Endothelial cell of umbilical vein (primary cell): ENCODE results near the gene S100A3. TPM values are rescaled to one million over a fixed set of nuclear protein-coding genes. Genes with fewer than 3 reads are reported as not detected.
"Not testable (repeated sequence)": the region's sequence is repeated elsewhere in the genome, so short reads cannot be mapped to it uniquely, and the experiment has no call there.

Source experiments
- BruUV-seq: library from RNA; stranded (reverse); fragments of 400-500 nt; replicated peaks from 2 replicates; lab custom pipeline; 2021; lab: Mats Ljungman, UMichigan
- CTCF ChIA-PET: fragments of 300-600, 350-600 bp; sonication (Branson Sonifier 250); formaldehyde crosslinking; loops from one replicate; lab custom pipeline; 2021; ENCODE audit warnings: antibody characterized with exemption, inconsistent platforms; lab: Charles Lee
- POLR2A ChIA-PET: fragments of 300-600, 350-600 bp; sonication (Branson Sonifier 250); formaldehyde crosslinking; loops from one replicate; lab custom pipeline; 2021; ENCODE audit warnings: antibody characterized with exemption, inconsistent platforms; lab: Charles Lee
- DNase-seq: peaks from one replicate; pipeline ENCODE4 v3.0.0-alpha.2; 2011; ENCODE audit warnings: low read depth, low spot score
- FAIRE-seq: peaks from 2 replicates; lab custom pipeline; 2011; peaks lifted over from hg19 to GRCh38; lab: Jason Lieb, UNC
- H2AFZ ChIP-seq: 2 replicates; pipeline ENCODE4 v1.6.0; 2012; ENCODE audit warnings: low read depth, low read length, control low read depth, inconsistent platforms
- H3K27ac ChIP-seq: 2 replicates; pipeline ENCODE4 v1.5.1; 2011; ENCODE audit warnings: low read depth, mild to moderate bottlenecking, control low read depth, low read length, moderate library complexity; ENCODE audit not compliant: insufficient read depth
- H3K27me3 ChIP-seq, 2 experiments: 2 replicates each; pipeline versions ENCODE4 v1.6.0 to v1.6.1; 2011; ENCODE audit warnings: low read length in 2 of 2, mixed read lengths in 1 of 2; ENCODE audit not compliant: control insufficient read depth in 2 of 2, insufficient read depth in 2 of 2
- H3K36me3 ChIP-seq, 2 experiments: 2 replicates in 1 of 2; 3 replicates in 1 of 2; pipeline ENCODE4 v1.5.1; 2011; ENCODE audit warnings: low read length in 2 of 2, mild to moderate bottlenecking in 1 of 2, moderate library complexity in 1 of 2; ENCODE audit not compliant: control insufficient read depth in 2 of 2, insufficient read depth in 2 of 2; ENCODE audit errors: extremely low read depth in 1 of 2
- H3K4me1 ChIP-seq: 3 replicates; pipeline ENCODE4 v1.5.1; 2011; ENCODE audit warnings: mild to moderate bottlenecking, low read length; ENCODE audit not compliant: control insufficient read depth, insufficient read depth; ENCODE audit errors: extremely low read depth
- H3K4me2 ChIP-seq: 2 replicates; pipeline ENCODE4 v1.6.1; 2011; ENCODE audit warnings: low read length, control low read depth, mixed read lengths; ENCODE audit not compliant: insufficient read depth
- H3K4me3 ChIP-seq, 3 experiments: fragments of 200-600 bp in 1 of 3; sonication (generic), shearing (Covaris generic) in 1 of 3; replicated peaks in 1 of 3; 2 replicates each; pipeline ENCODE4 v1.5.1; 2011 to 2016; ENCODE audit warnings: control low read depth in 3 of 3, low read length in 3 of 3, mild to moderate bottlenecking in 2 of 3, inconsistent platforms in 1 of 3, low read depth in 1 of 3, moderate library complexity in 1 of 3; ENCODE audit not compliant: insufficient read depth in 1 of 3
- H3K79me2 ChIP-seq: 2 replicates; pipeline ENCODE4 v1.6.0; 2012; ENCODE audit warnings: low read length, inconsistent platforms; ENCODE audit not compliant: control insufficient read depth, insufficient read depth
- H3K9ac ChIP-seq: replicated peaks from 2 replicates; pipeline ENCODE3; 2011; ENCODE audit warnings: low read length, control low read depth; ENCODE audit not compliant: insufficient read depth; ENCODE audit errors: extremely low read depth
- H3K9me1 ChIP-seq: replicated peaks from 3 replicates; pipeline ENCODE4 v1.6.0; 2011; ENCODE audit warnings: mild to moderate bottlenecking, low read length; ENCODE audit not compliant: control insufficient read depth, insufficient read depth; ENCODE audit errors: extremely low read depth
- H3K9me3 ChIP-seq: replicated peaks from 2 replicates; pipeline ENCODE4 v1.5.1; 2012; ENCODE audit warnings: low read length, inconsistent platforms; ENCODE audit not compliant: control insufficient read depth, insufficient read depth
- H4K20me1 ChIP-seq: replicated peaks from 2 replicates; pipeline ENCODE3; 2011; ENCODE audit warnings: mild to moderate bottlenecking, low read length; ENCODE audit not compliant: control insufficient read depth, insufficient read depth; ENCODE audit errors: extremely low read depth
- EZH2 ChIP-seq: IDR thresholded peaks from 2 replicates; pipeline ENCODE4 v1.6.1; 2012; ENCODE audit warnings: borderline replicate concordance, low read depth, mild to moderate bottlenecking, moderate library complexity, low read length, inconsistent platforms; ENCODE audit not compliant: severe bottlenecking
- FOS ChIP-seq: IDR thresholded peaks from 2 replicates; pipeline ENCODE4 v1.6.1; 2011; ENCODE audit warnings: mild to moderate bottlenecking, low read length, moderate library complexity, borderline replicate concordance; ENCODE audit not compliant: insufficient read depth
- GATA2 ChIP-seq: IDR thresholded peaks from 2 replicates; pipeline ENCODE4 v1.7.0; 2011; ENCODE audit warnings: low read depth, mild to moderate bottlenecking, moderate library complexity, mixed read lengths, low read length; ENCODE audit not compliant: insufficient read length, insufficient read depth
- JUN ChIP-seq: IDR thresholded peaks from 2 replicates; pipeline ENCODE4 v1.6.1; 2011; ENCODE audit warnings: borderline replicate concordance, low read depth; ENCODE audit not compliant: insufficient read length, insufficient read depth
- MYC ChIP-seq: IDR thresholded peaks from one replicate; pipeline ENCODE4 v1.6.1; 2011; ENCODE audit warnings: mild to moderate bottlenecking, low read depth, low read length
- POLR2A ChIP-seq: IDR thresholded peaks from 2 replicates; pipeline ENCODE4 v1.6.1; 2012; ENCODE audit warnings: low read depth, mild to moderate bottlenecking, control low read depth, low read length
- POLR2AphosphoS5 ChIP-seq: IDR thresholded peaks from 2 replicates; pipeline ENCODE4 v1.6.1; 2012; ENCODE audit warnings: low read depth, mild to moderate bottlenecking, control low read depth, low read length, moderate library complexity; ENCODE audit not compliant: insufficient read depth
- dilution Hi-C: fragments of 300-500 bp; cut with MboI; formaldehyde crosslinking; loops from one replicate; pipeline ENCODE4 v1.15.0; 2019; ENCODE audit warnings: low sequenced_read_pairs; ENCODE audit not compliant: extremely low pct_ligation_motif_present
- intact Hi-C: fragments of 100-400 bp; cut with micrococcal nuclease; formaldehyde crosslinking; loops from one replicate; pipeline ENCODE4 v1.10.0; 2022
- polyA plus RNA-seq, 4 experiments: library from polyadenylated mRNA; depleted of rRNA in 3 of 4; stranded (reverse) in 3 of 4; unstranded in 1 of 4; fragments of >200 nt; gene quantifications; 2 replicates each; pipeline versions ENCODE4 v1.2.1 to v1.2.3, GENCODE V29; 2011 to 2012; ENCODE audit warnings: missing spikeins in 1 of 4
- total RNA-seq: library from RNA; stranded (reverse); gene quantifications from 2 replicates; pipeline ENCODE4 v1.2.3, GENCODE V29; 2021
- TF ChIP-seq, protein P1 (sequence below): IDR thresholded peaks from 2 replicates; pipeline ENCODE4 v1.6.1; 2011; ENCODE audit not compliant: insufficient read depth, insufficient read length
- TF ChIP-seq, protein P2 (sequence below), 2 donors: IDR thresholded peaks; 1 replicate in 1 of 2; 2 replicates in 1 of 2; pipeline ENCODE4 v1.5.1; 2011; ENCODE audit warnings: low read length in 2 of 2, mild to moderate bottlenecking in 2 of 2, moderate library complexity in 2 of 2, control low read depth in 1 of 2, inconsistent platforms in 1 of 2, low read depth in 1 of 2; ENCODE audit not compliant: insufficient read depth in 1 of 2; ENCODE audit errors: extremely low read depth in 1 of 2

Gene S100A3
- total and polyA plus RNA-seq, 2 donors (not counting 3 experiments of a cell fraction or from before 2014, with no cell fraction given), result 0.42 to 1.3 TPM

DNA sequence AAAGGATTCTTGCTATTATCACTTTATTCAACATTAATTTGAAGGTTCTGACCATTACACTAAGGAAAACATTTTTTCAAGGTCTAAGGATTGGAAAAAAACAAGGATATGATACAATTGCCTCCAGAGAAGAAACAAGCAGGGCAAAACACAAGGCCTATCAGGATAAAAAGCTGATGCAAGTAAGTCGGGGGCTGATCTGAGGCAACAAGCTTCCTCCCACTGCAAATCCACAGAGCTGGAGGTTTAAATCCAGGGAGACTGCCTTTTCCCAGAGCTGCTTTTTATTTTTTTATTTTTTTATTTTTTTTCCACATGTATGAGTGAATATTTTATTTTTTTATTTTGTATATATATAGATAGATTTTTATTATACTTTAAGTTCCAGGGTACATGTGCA is 35.9 kb upstream of the S100A3 start:
- Histone ChIP-seq H3K27me3 (no peaks in the 10 kb centered on the region), H3K27ac (no peak overlapping the region), H3K9me3 (no peaks in the 10 kb centered on the region), H2AFZ (no peak overlapping the region), H3K4me3 (no peak overlapping the region), H4K20me1 (no peaks in the 10 kb centered on the region), H3K4me1 (peaks cover 5% of the 10 kb centered on the region), H3K9ac (no peak overlapping the region), H3K36me3 (no peaks in the 10 kb centered on the region), H3K79me2 (no peaks in the 10 kb centered on the region), H3K9me1 (no peaks in the 10 kb centered on the region), H3K4me2 (no peak overlapping the region)
- intact Hi-C loops, result no loop called here
- no peak for FAIRE-seq
- CTCF ChIA-PET, result interaction anchor here (0.8 to 4.6 kb wide), 4 partner anchors 12 to 74 kb away, joined by 3 to 24 read pairs (median 4); partner anchors contain the start of gene S100A13
- POLR2A ChIA-PET, result no interaction called here
- no peak for DNase-seq
- no peak for TF ChIP-seq JUN
- dilution Hi-C loops, result no loop called here
- BruUV-seq, result no TSS peak

DNA sequence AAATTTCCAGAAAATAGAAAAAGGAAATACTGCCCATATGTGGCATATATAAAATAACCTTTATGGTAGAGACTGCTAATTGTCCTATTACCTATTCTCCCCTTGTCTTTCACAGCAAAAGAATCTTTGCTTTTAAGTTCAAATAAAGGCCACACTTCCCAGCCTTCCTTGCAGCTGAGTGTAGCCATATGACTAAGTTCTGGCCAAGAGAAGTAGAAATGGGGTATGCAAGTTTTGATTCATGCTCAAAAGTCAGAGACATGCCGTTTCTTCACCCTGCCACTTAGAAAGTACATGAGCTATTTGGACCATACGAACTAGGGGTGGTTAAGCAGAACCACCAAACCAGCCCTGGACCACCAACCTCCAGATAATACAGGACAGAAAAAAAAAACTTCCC is 34.9 kb upstream of the S100A3 start:
- no peaks in the 10 kb centered on the region for H3K9me3 ChIP-seq
- H3K79me2 ChIP-seq, result no peaks in the 10 kb centered on the region
- TF ChIP-seq GATA2, result no peak
- TF ChIP-seq EZH2, result no peak
- no peak for TF ChIP-seq JUN
- no peak for TF ChIP-seq MYC
- no peak for TF ChIP-seq POLR2A
- TF ChIP-seq, protein P1, sequence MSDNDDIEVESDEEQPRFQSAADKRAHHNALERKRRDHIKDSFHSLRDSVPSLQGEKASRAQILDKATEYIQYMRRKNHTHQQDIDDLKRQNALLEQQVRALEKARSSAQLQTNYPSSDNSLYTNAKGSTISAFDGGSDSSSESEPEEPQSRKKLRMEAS, result no peak
- TF ChIP-seq, protein P2, sequence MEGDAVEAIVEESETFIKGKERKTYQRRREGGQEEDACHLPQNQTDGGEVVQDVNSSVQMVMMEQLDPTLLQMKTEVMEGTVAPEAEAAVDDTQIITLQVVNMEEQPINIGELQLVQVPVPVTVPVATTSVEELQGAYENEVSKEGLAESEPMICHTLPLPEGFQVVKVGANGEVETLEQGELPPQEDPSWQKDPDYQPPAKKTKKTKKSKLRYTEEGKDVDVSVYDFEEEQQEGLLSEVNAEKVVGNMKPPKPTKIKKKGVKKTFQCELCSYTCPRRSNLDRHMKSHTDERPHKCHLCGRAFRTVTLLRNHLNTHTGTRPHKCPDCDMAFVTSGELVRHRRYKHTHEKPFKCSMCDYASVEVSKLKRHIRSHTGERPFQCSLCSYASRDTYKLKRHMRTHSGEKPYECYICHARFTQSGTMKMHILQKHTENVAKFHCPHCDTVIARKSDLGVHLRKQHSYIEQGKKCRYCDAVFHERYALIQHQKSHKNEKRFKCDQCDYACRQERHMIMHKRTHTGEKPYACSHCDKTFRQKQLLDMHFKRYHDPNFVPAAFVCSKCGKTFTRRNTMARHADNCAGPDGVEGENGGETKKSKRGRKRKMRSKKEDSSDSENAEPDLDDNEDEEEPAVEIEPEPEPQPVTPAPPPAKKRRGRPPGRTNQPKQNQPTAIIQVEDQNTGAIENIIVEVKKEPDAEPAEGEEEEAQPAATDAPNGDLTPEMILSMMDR (IDR thresholded peaks at IDR 0.05; ENCODE audit: extremely low read depth in 1 of 2, insufficient read depth in 1 of 2, low read depth in 1 of 2, low read length in 2 of 2), result no peak
- no peak for TF ChIP-seq POLR2AphosphoS5
- no peak for TF ChIP-seq FOS
- ChIA-PET POLR2A (no interaction called here), CTCF (interaction anchor here (4.6 kb wide), 1 partner anchor 11 kb away, joined by 24 read pairs; no protein-coding TSS in a partner anchor)
- no peaks in the 10 kb centered on the region for H3K36me3 ChIP-seq
- no peaks in the 10 kb centered on the region for H3K27me3 ChIP-seq
- H3K4me2 ChIP-seq, result no peak overlapping the region
- H3K27ac ChIP-seq, result no peak overlapping the region
- no peaks in the 10 kb centered on the region for H4K20me1 ChIP-seq
- no peaks in the 10 kb centered on the region for H3K9me1 ChIP-seq
- H3K9ac ChIP-seq, result no peak overlapping the region
- FAIRE-seq (no peak), DNase-seq (no peak)
- no TSS peak for BruUV-seq
- H3K4me1 ChIP-seq, result peaks cover 5% of the 10 kb centered on the region
- intact Hi-C loops, result no loop called here
- H2AFZ ChIP-seq, result no peak overlapping the region
- dilution Hi-C loops, result no loop called here
- no peak overlapping the region for H3K4me3 ChIP-seq

DNA sequence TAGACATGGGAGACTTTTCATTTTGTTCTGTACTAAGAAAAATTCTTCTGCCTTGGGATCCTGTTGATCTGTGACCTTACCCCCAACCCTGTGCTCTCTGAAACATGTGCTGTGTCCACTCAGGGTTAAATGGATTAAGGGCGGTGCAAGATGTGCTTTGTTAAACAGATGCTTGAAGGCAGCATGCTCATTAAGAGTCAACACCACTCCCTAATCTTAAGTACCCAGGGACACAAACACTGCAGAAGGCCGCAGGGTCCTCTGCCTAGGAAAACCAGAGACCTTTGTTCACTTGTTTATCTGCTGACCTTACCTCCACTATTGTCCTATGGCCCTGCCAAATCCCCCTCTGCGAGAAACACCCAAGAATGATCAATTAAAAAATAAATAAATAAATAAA is 34.5 kb upstream of the S100A3 start:
- H3K27ac ChIP-seq, CTCF ChIA-PET, DNase-seq, H3K79me2 ChIP-seq, FAIRE-seq, H4K20me1 ChIP-seq, H3K9ac ChIP-seq, H3K9me3 ChIP-seq, dilution Hi-C loops, H3K27me3 ChIP-seq, H2AFZ ChIP-seq, BruUV-seq, H3K4me1 ChIP-seq, H3K36me3 ChIP-seq, H3K4me2 ChIP-seq, H3K4me3 ChIP-seq, H3K9me1 ChIP-seq, POLR2A ChIA-PET, intact Hi-C loops: not testable (repeated sequence)
